Measurements from ENCODE around the gene CHD9NB. TPM values are rescaled to one million over a fixed set of nuclear protein-coding genes. Genes with fewer than 3 reads are reported as not detected.

The CHD9NB gene
- under 1 TPM; 0.28 to 0.33 TPM for total RNA-seq

DNA sequence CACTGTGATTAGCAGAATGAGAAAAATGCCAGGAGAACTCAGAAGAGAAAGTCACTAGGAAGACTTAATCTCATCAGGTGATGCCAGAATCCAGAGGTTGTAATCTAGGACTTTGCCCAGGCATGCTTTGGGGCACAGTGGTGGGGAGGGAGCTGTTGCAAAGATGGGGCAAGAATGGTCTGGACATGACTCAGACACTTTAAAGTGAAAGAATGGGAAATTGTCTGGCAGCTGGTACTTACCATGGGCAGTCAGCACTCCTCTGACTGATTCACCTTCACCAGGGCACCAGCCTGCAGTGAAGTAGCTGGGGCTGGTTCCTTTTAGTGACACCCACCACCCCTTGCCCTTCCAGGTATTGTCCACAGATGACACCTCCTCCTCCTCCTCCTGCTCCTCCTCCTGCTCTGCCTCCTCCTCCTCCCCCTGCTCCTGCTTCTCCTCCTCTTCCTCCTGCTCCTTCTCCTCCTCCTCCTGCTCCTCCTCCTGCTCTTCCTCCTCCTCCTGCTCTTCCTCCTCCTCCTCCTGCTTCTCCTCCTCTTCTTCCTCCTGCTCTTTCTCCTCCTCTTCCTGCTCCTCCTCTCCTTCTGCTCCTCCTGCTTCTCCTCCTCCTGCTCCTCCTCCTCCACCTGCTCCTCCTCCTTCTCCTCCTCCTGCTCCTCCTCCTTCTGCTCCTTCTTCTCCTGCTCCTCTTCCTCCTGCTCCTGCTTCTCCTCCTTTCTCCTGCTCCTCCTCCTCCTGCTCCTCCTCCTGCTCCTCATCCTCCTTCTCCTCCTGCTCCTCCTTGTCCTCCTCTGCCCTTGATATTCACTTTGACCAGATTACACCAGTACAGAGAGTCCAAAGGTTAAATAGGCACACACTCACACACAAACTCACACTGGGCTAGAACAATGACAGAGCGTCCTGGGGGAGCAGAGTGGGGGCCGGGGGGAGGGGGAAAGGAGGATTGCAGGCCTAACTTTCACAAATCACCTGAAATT is at the start of gene CHD9NB:
Gene CHD9NB (minus strand): TSS at position 379 of the 983 bp plus-strand sequence. CDS start 8,739 bp downstream, outside the sequence.
- H3K27ac Mint-ChIP-seq = no peak within 1 kb of the TSS
- no peaks in the 10 kb centered on the region for H3K36me3 Mint-ChIP-seq (ENCODE audit: low read depth)
- H3K4me3 Mint-ChIP-seq = peak within 1 kb of the TSS; percentile 30
- ChIA-PET POLR2A (interaction anchor here (1.3 kb wide), 1 partner anchor 466 kb away, joined by 3 read pairs; no protein-coding TSS in a partner anchor), CTCF (interaction anchor here (0.8 to 7.6 kb wide), 3 partner anchors 47 to 107 kb away, joined by 3 to 67 read pairs (median 15); no protein-coding TSS in a partner anchor)
- peaks cover 39% of the 10 kb centered on the region for H3K4me1 Mint-ChIP-seq
- no peaks in the 10 kb centered on the region for H3K27me3 Mint-ChIP-seq
- H3K9me3 Mint-ChIP-seq = no peaks in the 10 kb centered on the region
- DNase-seq = peak; percentile 26

- no peaks in the 10 kb centered on the region for H3K36me3 Mint-ChIP-seq (ENCODE audit: low read depth)
- H3K27ac Mint-ChIP-seq = no peak overlapping the region
- no peaks in the 10 kb centered on the region for H3K27me3 Mint-ChIP-seq
- no peak overlapping the region for H3K4me3 Mint-ChIP-seq
- DNase-seq = no peak
- ChIA-PET POLR2A (interaction anchor here (3.5 kb wide), 1 partner anchor 29 kb away, joined by 20 read pairs; no protein-coding TSS in a partner anchor), CTCF (interaction anchor here (1.3 kb wide), 1 partner anchor 59 kb away, joined by 3 read pairs; no protein-coding TSS in a partner anchor)
- no peaks in the 10 kb centered on the region for H3K9me3 Mint-ChIP-seq
- peaks cover 30% of the 10 kb centered on the region for H3K4me1 Mint-ChIP-seq
Observed at GRCh38 chr16:53100889-53101288, 48.2 kb upstream of the CHD9NB start.

- H3K9me3 Mint-ChIP-seq = no peaks in the 10 kb centered on the region
- CTCF ChIA-PET = interaction anchor here (1.3 to 2.0 kb wide), 3 partner anchors 46 to 107 kb away, joined by 3 to 15 read pairs (median 7); partner anchors contain the start of gene CHD9
- POLR2A ChIA-PET = interaction anchor here (1.0 to 3.5 kb wide), 8 partner anchors 10 to 604 kb away, joined by 3 to 20 read pairs (median 8); partner anchors contain the start of genes CHD9 and FTO
Observed at GRCh38 chr16:53100131-53100748, 47.5 kb upstream of the CHD9NB start.

DNA sequence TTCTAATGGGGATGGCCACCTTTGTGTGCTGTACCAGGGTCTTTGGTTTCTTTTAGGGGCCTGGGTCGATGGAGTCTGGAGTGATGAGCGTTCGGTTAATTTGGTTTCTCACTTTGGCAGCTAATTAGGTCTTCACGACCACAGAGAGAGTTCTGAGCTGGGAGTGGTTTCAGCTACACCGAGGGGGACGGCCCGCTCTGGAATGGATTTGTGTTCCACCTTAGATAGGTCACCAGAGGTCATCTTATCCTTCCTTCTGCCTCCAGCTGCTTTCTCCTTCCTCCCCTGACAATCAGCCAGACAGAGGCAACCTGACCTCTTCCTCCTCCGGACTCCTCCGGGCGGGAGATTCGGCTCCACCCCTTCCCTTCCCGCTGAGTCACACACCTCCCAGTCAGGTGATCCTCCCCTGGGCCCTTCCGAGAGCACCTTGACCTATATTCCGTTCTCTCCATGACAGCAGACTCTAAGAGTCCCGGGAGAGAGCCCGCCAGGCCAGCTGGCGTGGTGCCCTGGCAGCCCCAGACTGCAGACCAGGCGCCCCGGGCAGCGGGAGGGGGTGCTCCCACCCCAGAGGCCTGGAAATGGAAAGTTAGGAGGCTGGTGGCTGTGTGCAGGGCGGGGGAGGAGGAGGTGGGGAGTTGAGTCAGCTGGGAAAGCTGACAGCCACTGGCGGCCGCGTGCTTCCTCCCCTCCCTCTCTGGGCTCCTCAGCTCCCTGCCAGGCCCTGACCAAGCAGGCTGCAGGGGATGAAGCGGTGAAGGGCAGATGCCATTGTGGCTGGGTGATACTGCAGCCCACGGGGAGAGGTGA is 46.8 kb upstream of the CHD9NB start:
- CTCF ChIA-PET = interaction anchor here (0.9 to 2.0 kb wide), 4 partner anchors 30 to 108 kb away, joined by 3 to 15 read pairs (median 6); partner anchors contain the start of gene CHD9
- Mint-ChIP-seq H3K27me3 (no peaks in the 10 kb centered on the region), H3K27ac (peak overlapping the region; percentile 86), H3K4me3 (peak overlapping the region; percentile 65), H3K36me3 (ENCODE audit: low read depth) (no peaks in the 10 kb centered on the region), H3K9me3 (no peaks in the 10 kb centered on the region), H3K4me1 (peaks cover 33% of the 10 kb centered on the region)
- POLR2A ChIA-PET = interaction anchor here (1.0 to 3.5 kb wide), 13 partner anchors 9 to 605 kb away, joined by 3 to 20 read pairs (median 4); partner anchors contain the start of genes CHD9 and FTO
- DNase-seq = peak; percentile 67

More at GRCh38 chr16:53100131-53100748, 47.5 kb upstream of the CHD9NB start:
- no peak for DNase-seq
- Mint-ChIP-seq H3K27ac (peak overlapping the region; percentile 86), H3K4me3 (peak overlapping the region; percentile 65), H3K36me3 (ENCODE audit: low read depth) (no peaks in the 10 kb centered on the region), H3K27me3 (no peaks in the 10 kb centered on the region), H3K4me1 (peaks cover 30% of the 10 kb centered on the region)

GRCh38 chr16:53098526-53099317 is 46.0 kb upstream of the CHD9NB start:
- no peaks in the 10 kb centered on the region for H3K27me3 Mint-ChIP-seq
- H3K36me3 Mint-ChIP-seq (ENCODE audit: low read depth) = no peaks in the 10 kb centered on the region
- peak overlapping the region; percentile 86 for H3K27ac Mint-ChIP-seq
- CTCF ChIA-PET = interaction anchor here (0.5 to 2.0 kb wide), 6 partner anchors 31 to 125 kb away, joined by 3 to 15 read pairs (median 4); partner anchors contain the start of gene CHD9
- POLR2A ChIA-PET = interaction anchor here (1.0 to 3.5 kb wide), 12 partner anchors 8 to 605 kb away, joined by 3 to 20 read pairs (median 4); partner anchors contain the start of genes CHD9 and FTO
- peak; percentile 54 for DNase-seq
- peak overlapping the region; percentile 65 for H3K4me3 Mint-ChIP-seq
- H3K4me1 Mint-ChIP-seq = peaks cover 41% of the 10 kb centered on the region
- no peaks in the 10 kb centered on the region for H3K9me3 Mint-ChIP-seq

DNA sequence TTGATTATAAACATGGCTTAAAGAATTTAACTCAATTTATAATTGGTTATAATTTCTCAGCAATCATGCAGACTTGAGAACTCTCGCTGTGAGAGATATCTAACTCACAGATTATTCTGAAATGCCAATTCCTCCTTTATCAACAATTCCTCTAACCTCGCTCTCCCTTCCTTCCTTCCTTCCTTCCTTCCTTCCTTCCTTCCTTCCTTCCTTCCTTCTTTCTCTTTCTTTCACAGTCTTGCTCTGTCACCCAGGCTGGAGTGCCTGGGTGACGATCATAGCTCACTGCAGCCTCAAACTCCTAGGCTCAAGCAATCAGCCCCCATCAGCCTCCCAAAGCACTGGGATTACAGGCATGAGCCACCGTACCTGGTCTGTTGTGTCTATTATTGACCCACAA is 44.5 kb upstream of the CHD9NB start:
- H3K9me3 Mint-ChIP-seq = no peaks in the 10 kb centered on the region
- CTCF ChIA-PET = interaction anchor here (0.6 kb wide), 1 partner anchor 107 kb away, joined by 4 read pairs; no protein-coding TSS in a partner anchor
- DNase-seq = no peak
- H3K27me3 Mint-ChIP-seq = no peaks in the 10 kb centered on the region
- H3K27ac Mint-ChIP-seq = no peak overlapping the region
- no peak overlapping the region for H3K4me3 Mint-ChIP-seq
- POLR2A ChIA-PET = no interaction called here
- H3K4me1 Mint-ChIP-seq = peaks cover 51% of the 10 kb centered on the region
- H3K36me3 Mint-ChIP-seq (ENCODE audit: low read depth) = no peaks in the 10 kb centered on the region

GRCh38 chr16:53094013-53094630 is 41.4 kb upstream of the CHD9NB start:
- ChIA-PET POLR2A (no interaction called here), CTCF (no interaction called here)
- Mint-ChIP-seq H3K9me3 (no peaks in the 10 kb centered on the region), H3K27me3 (no peaks in the 10 kb centered on the region), H3K4me1 (peaks cover 56% of the 10 kb centered on the region), H3K27ac (peak overlapping the region; percentile 69), H3K36me3 (ENCODE audit: low read depth) (no peaks in the 10 kb centered on the region), H3K4me3 (no peak overlapping the region)
- DNase-seq = peak; percentile 39

DNA sequence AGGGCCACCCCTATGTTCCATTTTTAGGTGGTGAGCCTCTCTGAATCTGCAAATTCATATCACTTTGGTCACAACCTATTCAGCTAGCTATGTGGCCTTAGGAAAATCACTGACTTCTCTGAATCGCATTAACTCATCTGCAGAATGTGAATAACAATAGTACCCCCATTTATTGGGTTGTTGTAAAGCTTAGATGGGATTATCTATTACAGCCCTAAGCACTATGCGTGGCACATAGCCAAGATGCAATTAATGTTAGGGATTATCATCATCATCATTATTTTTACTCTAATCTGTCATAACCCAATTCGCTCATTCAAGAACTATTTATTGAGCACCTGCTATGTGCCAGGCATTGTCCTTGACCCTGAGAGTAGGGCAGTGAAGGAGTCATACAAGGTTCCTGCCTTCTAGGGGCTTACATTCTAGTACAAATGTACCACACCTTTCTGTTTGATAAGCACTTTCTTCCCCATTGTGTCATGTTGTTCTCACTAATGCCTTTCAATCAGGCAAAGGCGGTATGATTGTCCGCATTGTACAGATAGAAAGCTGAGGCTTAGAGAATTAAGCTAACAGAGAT is 40.6 kb upstream of the CHD9NB start:
- H3K9me3 Mint-ChIP-seq = no peaks in the 10 kb centered on the region
- peaks cover 47% of the 10 kb centered on the region for H3K4me1 Mint-ChIP-seq
- H3K27me3 Mint-ChIP-seq = no peaks in the 10 kb centered on the region
- ChIA-PET CTCF (no interaction called here), POLR2A (no interaction called here)
- peak overlapping the region; percentile 69 for H3K27ac Mint-ChIP-seq
- no peak overlapping the region for H3K4me3 Mint-ChIP-seq
- H3K36me3 Mint-ChIP-seq (ENCODE audit: low read depth) = no peaks in the 10 kb centered on the region
- no peak for DNase-seq

- POLR2A ChIA-PET = no interaction called here
- H3K27me3 Mint-ChIP-seq = no peaks in the 10 kb centered on the region
- H3K36me3 Mint-ChIP-seq (ENCODE audit: low read depth) = no peaks in the 10 kb centered on the region
- H3K9me3 Mint-ChIP-seq = no peaks in the 10 kb centered on the region
- no peak overlapping the region for H3K4me3 Mint-ChIP-seq
- no peak for DNase-seq
- H3K4me1 Mint-ChIP-seq = peaks cover 44% of the 10 kb centered on the region
- CTCF ChIA-PET = interaction anchor here (0.7 to 1.2 kb wide), 2 partner anchors 38 to 282 kb away, joined by 3 read pairs; no protein-coding TSS in a partner anchor
- H3K27ac Mint-ChIP-seq = no peak overlapping the region
Observed at GRCh38 chr16:53092284-53092683, 39.6 kb upstream of the CHD9NB start.

DNA sequence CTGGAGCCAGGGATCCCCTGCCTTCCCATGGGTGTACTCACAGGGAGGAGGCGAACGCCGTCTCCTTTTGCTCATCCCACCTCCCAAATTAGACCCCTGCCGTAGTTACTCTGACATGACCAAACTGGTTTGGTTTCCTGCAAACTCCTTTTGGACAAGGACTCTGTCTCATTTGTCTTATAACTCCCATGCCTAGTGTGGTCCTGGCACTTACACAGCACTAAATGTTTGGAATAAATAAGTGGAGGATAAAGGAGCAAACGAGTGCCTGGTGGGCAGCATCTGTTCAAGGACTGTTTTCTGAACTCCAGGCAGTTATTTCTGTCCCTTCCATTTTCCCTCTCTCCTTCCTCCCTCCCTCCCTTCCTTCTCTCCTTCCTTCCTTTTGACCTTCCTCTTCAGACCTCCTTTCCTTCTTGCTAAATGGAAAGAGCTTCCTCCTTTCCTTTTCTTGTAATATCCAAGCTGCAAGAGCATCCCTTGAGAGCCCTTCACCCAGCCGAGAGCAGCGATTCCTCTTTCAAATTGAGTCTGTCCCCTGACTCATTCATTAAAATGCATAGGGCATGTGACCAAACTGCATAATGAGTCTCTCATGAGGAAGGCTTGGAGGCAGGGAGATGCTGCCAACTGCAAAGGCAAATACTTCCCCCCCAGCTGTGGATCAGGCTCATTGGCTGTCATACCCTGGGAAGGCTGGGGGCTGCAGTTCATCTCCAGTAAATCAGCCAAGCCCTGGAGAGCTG is 38.9 kb upstream of the CHD9NB start:
- peaks cover 42% of the 10 kb centered on the region for H3K4me1 Mint-ChIP-seq
- no peaks in the 10 kb centered on the region for H3K36me3 Mint-ChIP-seq (ENCODE audit: low read depth)
- DNase-seq = no peak
- no peaks in the 10 kb centered on the region for H3K27me3 Mint-ChIP-seq
- no peaks in the 10 kb centered on the region for H3K9me3 Mint-ChIP-seq
- no peak overlapping the region for H3K27ac Mint-ChIP-seq
- H3K4me3 Mint-ChIP-seq = no peak overlapping the region
- CTCF ChIA-PET = interaction anchor here (0.7 to 1.2 kb wide), 2 partner anchors 38 to 283 kb away, joined by 3 read pairs; no protein-coding TSS in a partner anchor
- POLR2A ChIA-PET = interaction anchor here (1.4 kb wide), 1 partner anchor 8 kb away, joined by 9 read pairs; no protein-coding TSS in a partner anchor
